Stimulated activated naive CD8-positive, alpha-beta T cell treated with anti-CD3 and anti-CD28 coated beads, Interleukin-15, amount 100 ng/mL, for 72 hours (primary cell): ENCODE data around the gene AHSP.
A peak's percentile ranks its signal among the peaks of the same experiment; 100 is the strongest.
"Not testable (repeated sequence)": the region's sequence is repeated elsewhere in the genome, so short reads cannot be mapped to it uniquely, and the experiment has no call there.

Experiments used
- ATAC-seq: fragments of 150-1000 bp; cut with Tn5 transposase; 2 replicates; pipeline ENCODE4 v1.10.0; 2021; ENCODE audit warnings: mild to moderate bottlenecking, moderate library complexity
- DNase-seq, 2 donors: peaks; one replicate each; pipeline ENCODE4 v3.0.0; 2021 to 2022
- H3K27ac Mint-ChIP-seq, 2 donors: one replicate each; pipeline ENCODE4 v1.8.0; 2022; ENCODE audit warnings: mild to moderate bottlenecking in 2 of 2, mixed read lengths in 2 of 2, moderate library complexity in 2 of 2
- H3K27me3 Mint-ChIP-seq: one replicate; pipeline ENCODE4 v1.8.0; 2022; ENCODE audit warnings: mixed read lengths
- H3K4me1 Mint-ChIP-seq: one replicate; pipeline ENCODE4 v1.8.0; 2022; ENCODE audit warnings: mild to moderate bottlenecking, mixed read lengths
- H3K4me3 Mint-ChIP-seq, 2 donors: one replicate each; pipeline ENCODE4 v1.8.0; 2022; ENCODE audit warnings: mild to moderate bottlenecking in 2 of 2, mixed read lengths in 2 of 2, moderate library complexity in 1 of 2
- H3K9me3 Mint-ChIP-seq, 2 donors: one replicate each; pipeline ENCODE4 v1.8.0; 2022; ENCODE audit warnings: mixed read lengths in 2 of 2

Gene AHSP

DNA sequence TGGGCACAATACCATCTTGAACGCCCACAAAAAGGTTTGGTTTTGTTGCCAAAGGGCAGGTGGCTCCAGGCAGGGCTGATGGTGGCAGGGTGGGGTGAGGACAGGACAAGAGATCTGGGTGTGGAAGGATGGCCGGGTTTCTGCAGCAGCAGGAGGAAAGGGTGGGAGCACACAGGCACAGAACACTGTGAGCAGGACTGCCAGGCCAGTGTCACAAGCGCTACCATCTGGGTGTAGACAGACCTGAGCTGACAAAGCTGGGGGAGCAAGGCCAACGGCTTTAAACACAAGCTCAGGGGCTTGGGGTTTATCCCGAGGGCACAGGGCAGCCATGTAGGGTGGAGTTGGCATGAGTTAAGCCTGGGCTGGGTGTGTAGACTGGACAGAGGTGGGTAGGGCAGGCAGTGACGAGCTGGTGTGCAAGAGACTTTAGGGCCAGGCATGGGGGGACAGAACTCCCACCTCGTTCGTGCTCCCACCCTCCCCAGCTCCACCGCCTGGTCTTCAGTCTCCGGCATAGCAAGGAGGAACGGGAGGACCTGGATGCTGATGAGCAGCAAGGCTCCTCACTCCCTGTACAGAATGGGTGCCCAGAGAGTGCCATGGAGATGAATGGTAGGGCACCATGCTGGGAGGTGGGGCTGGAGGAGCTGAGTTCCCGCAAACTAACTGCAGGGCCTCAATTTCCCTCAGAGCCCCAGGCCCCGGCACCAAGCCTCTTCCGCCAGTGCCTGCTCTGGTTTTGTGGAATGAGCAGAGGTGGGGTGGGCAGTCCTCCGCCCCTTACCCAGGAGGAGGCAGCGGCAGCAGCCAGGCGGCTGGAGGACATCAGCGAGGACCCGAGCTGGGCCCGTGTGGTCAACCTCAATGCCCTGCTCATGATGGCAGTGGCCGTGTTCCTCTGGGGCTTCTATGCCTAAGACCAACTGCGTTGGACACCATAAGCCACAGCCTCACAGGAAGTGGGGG, 37.8 kb upstream of the AHSP start:
- ATAC-seq (no peak), DNase-seq (no peak)
- peaks cover 20% of the 10 kb centered on the region for H3K4me1 Mint-ChIP-seq
- no peak overlapping the region for H3K4me3 Mint-ChIP-seq
- peaks cover 10% of the 10 kb centered on the region for H3K27me3 Mint-ChIP-seq
- H3K9me3 Mint-ChIP-seq = no peaks in the 10 kb centered on the region
- H3K27ac Mint-ChIP-seq = no peak overlapping the region

DNA sequence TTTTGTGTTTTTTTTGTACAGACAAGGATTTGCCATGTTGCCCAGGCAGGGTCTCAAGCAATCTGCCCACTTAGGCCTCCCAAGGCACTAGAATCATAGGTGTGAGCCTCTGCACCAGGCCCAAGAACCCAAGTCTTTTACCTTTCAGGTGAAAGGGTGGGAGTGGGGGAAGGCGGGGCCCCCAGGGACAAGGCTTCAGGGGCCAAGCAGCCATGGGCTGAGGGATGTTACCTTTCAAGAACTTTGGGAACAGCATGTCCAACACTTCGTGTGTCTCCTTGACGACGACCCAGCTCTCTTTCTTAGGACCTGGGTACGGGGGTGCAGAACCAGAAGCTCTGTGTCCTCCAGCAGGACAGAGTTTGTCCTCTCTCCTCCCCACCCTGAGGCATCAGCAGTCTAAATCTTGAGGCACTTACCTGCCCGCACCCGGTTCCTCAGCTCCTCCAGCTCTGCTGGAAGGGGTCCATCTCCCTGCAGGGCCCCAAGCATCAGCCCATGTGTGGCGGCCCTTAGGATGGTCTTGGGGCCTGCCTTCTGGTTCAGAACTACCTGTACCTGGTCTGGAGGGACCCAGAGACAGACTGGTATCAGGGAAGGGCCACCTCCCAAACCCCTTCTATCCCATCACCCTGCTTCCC, 35.8 kb upstream of the AHSP start:
- Mint-ChIP-seq H3K4me1 (peaks cover 10% of the 10 kb centered on the region), H3K27ac (peak overlapping the region in 1 of 2 donors; percentile 44), H3K4me3 (no peak overlapping the region), H3K9me3 (no peaks in the 10 kb centered on the region), H3K27me3 (no peaks in the 10 kb centered on the region)
- ATAC-seq (no peak), DNase-seq (no peak)

DNA sequence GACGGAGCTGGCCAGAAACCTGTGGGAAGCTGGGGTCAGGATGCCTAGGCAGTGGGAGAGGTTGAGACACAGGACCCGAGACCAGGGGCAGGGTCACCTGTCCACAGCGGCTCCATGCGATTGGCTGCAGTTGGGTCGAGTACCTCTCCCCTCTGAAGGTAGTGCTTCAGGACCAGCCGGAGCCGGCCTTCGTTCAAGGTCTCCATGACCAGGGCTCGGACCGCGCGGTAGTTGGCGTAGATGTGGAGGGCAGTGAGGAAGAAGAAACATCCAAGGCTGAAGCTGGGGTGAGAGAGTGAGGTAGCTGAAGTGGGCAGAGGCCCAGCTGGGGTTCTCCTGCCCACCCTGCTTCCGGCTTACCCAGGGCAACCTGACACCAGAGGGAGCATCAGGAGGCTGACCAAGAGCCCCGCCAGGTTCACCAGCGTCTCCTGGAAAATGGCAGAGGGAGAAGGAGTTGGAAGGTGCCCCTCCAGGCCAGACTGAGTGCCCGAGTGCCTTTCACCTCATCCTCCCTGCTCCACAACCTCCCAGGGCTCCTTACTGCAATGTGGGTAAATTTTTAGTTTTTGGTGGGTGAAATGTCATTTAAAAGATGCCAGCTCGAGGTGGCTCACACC, 34.1 kb upstream of the AHSP start:
- DNase-seq (no peak), ATAC-seq (no peak)
- Mint-ChIP-seq H3K27me3 (no peaks in the 10 kb centered on the region), H3K27ac (no peak overlapping the region), H3K4me3 (no peak overlapping the region), H3K4me1 (no peaks in the 10 kb centered on the region), H3K9me3 (no peaks in the 10 kb centered on the region)

DNA sequence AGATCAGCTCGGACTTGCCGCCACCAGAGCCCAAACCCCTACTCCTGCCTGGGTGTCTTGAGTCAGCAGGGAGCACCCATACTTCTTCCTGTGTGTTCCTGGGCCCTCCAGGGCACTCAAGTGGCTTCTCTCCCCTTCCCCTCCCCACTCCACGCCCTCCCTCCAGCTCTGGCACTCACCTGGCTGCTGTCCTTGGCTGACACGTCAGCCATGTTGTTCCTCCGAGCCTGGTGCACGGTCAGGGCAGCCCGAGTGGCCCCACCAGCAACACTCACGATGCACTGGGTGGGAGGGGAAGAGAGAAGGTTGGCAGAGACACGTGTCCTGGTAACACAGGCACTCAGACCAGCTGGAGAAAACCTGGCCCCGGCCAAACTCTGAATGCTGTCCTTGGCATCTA, 31.0 kb upstream of the AHSP start:
- DNase-seq (no peak), ATAC-seq (no peak)
- H3K9me3 Mint-ChIP-seq = no peaks in the 10 kb centered on the region
- no peaks in the 10 kb centered on the region for H3K4me1 Mint-ChIP-seq
- H3K27ac Mint-ChIP-seq = no peak overlapping the region
- no peak overlapping the region for H3K4me3 Mint-ChIP-seq
- H3K27me3 Mint-ChIP-seq = no peaks in the 10 kb centered on the region

DNA sequence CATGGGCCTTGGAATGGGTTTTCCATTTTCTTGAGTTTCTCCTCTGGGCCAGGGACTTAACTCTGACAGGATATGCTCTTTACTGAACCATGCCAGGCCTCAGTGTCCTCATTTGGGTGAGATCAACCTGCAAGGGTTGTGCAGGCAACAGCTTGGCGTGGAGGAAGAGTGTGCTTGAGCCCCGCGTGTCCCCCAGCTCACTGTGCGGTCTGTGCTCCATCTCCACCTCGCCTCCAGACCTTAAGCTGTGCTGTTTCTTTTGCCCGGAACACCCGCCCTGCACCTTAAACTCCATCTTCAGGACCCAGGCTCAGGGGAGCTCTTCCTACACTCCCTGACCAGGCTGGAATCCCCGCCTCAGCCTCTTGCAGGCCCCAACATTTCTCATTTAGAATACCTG, 29.2 kb upstream of the AHSP start:
- no peaks in the 10 kb centered on the region for H3K9me3 Mint-ChIP-seq
- no peak for ATAC-seq

DNA sequence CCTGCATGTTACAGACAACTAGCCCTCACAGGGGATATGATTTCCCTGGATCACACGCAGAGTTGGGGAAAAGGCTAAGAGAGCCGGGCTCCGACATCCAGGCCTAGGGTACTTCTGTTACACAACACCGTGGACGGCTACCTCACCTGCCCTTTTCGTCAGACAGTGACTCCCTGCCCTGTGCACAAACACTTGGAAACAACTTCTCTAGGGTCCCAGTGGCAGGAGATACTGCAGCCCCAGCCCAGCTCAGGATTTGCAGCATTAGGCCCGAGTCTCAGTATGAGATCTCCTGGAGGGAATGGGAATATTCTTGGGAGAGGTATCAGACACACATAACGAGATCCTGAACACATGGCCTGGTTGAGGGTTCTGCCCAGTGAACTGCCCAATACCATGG, 27.8 kb upstream of the AHSP start:
- Mint-ChIP-seq H3K27ac (no peak overlapping the region), H3K4me3 (no peak overlapping the region), H3K27me3 (no peaks in the 10 kb centered on the region), H3K9me3 (no peaks in the 10 kb centered on the region), H3K4me1 (peaks cover 8% of the 10 kb centered on the region)
- DNase-seq (no peak), ATAC-seq (no peak)

More for the DNA sequence above, 29.2 kb upstream of the AHSP start:
- no peak overlapping the region for H3K4me3 Mint-ChIP-seq
- H3K27me3 Mint-ChIP-seq = no peaks in the 10 kb centered on the region
- no peak for DNase-seq
- no peak overlapping the region for H3K27ac Mint-ChIP-seq
- no peaks in the 10 kb centered on the region for H3K4me1 Mint-ChIP-seq

DNA sequence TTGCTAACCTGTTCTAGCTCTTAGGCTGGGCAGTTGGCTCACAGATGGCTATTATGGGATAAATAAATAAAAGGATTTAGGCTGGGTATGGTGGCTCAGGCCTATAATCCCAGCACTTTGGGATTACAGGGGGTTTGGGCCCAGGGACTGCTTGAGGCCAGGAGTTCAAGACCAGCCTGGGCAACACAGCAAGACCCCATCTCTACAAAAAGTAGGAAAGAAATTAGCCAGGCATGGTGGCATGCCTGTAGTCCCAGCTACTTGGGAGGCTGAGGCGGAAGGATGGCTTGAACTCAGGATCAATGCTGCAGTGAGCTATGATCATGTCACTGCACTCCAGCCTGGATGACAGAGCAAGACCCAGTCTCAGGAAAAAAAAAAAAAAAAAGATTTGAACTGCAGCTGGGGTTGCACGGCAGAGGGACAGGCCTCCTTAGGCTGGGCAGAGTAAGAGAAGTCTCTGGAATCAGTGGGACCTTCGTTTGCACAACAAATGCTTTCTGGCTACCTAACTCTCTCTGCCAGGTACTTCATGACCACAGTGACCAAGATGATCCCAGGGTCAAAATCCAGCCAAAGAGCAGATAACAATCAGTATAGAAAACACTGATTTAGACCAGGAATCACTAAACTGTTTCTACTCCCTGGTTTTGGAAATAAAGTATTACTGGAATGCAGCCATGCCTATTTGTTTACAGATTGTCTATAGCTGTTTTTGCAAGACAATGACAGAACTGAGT, 26.3 kb upstream of the AHSP start:
- no peaks in the 10 kb centered on the region for H3K27me3 Mint-ChIP-seq
- H3K27ac Mint-ChIP-seq = no peak overlapping the region

DNA sequence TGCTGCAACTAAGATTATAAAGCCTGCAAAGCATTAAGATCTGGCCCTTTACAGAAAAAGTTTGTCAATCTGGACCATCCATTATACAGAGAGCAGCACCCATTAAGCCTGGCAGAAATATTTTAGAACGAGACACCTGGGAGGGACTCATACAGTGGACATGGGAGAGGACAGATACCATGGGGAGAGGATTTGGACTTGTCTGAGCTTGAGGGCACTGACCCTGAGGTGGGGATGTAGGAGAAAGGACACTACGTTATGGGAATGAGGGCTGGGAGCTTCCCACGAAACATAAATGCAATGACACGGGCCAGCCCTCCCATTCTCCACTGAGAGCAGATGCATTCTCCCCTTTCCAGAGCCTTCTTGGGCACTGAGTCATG, 25.7 kb upstream of the AHSP start:
- H3K27ac Mint-ChIP-seq = peak overlapping the region in 1 of 2 donors; percentile 0
- H3K27me3 Mint-ChIP-seq = no peaks in the 10 kb centered on the region
- no peak for DNase-seq
- peaks cover 25% of the 10 kb centered on the region for H3K4me1 Mint-ChIP-seq
- no peak for ATAC-seq
- no peaks in the 10 kb centered on the region for H3K9me3 Mint-ChIP-seq
- no peak overlapping the region for H3K4me3 Mint-ChIP-seq

More for the DNA sequence above, 26.3 kb upstream of the AHSP start:
- no peak for DNase-seq
- H3K4me3 Mint-ChIP-seq = no peak overlapping the region
- H3K9me3 Mint-ChIP-seq = no peaks in the 10 kb centered on the region
- ATAC-seq = no peak
- peaks cover 21% of the 10 kb centered on the region for H3K4me1 Mint-ChIP-seq

DNA sequence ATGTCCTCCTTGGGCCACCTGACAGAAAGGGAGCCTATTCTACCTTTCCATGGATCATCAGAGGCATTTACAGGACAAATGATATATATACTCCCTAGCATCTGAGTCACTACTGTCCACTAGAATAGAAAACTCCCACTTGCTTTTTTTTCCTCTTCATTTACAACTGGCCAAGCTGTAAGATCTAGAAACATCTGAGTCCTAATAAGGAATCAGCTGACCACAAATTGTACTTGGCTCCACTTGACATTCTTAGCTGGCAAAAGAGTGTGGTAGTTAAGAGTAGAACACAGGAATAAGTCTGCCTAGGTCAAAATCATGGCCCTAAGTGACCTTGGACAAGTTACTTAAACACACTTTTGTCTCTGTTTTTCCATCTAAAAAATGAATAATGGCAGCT, 24.7 kb upstream of the AHSP start:
- DNase-seq (no peak), ATAC-seq (no peak)
- Mint-ChIP-seq H3K27me3 (no peaks in the 10 kb centered on the region), H3K4me3 (no peak overlapping the region), H3K4me1 (peaks cover 31% of the 10 kb centered on the region), H3K27ac (peak overlapping the region in 1 of 2 donors; percentile 19), H3K9me3 (no peaks in the 10 kb centered on the region)

DNA sequence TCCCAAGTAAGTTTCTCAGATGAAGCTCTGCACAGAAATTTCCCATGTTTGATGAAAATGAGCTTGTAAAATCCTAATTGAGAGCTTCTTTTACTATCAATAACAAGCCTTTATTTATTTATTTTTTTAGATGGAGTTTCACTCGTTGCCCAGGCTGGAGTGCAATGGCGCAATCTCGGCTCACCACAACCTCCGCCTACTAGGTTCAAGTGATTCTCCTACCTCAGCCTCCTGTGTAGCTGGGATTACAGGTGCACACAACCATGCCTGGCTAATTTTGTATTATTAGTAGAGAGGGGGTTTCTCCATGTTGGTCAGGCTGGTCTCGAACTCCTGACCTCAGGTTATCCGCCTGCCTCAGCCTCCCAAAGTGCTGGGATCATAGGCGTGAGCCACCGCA, 24.1 kb upstream of the AHSP start:
- H3K4me3 Mint-ChIP-seq, ATAC-seq, DNase-seq, H3K27ac Mint-ChIP-seq, H3K27me3 Mint-ChIP-seq, H3K9me3 Mint-ChIP-seq: not testable (repeated sequence)
- peaks cover 31% of the 10 kb centered on the region for H3K4me1 Mint-ChIP-seq

DNA sequence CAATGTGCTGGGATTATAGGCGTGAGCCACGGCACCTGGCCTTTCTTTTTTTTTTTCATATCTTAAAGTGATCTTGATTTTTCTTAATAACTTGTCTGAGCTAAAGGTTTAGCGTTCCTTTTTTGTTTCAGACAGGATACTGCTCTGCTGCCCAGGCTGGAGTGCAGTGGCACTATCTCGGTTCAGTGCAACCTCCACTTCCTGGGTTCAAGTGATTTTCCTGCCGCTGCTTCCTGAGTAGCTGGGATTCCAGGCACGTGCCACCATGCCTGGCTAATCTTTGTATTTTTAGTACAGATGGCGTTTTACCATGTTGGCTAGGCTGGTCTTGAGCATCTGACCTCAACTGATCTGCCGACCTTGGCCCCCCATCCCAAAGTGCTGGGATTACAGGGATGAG, 23.5 kb upstream of the AHSP start:
- Mint-ChIP-seq H3K27me3 (no peaks in the 10 kb centered on the region), H3K27ac (no peak overlapping the region), H3K9me3 (no peaks in the 10 kb centered on the region), H3K4me1 (peaks cover 34% of the 10 kb centered on the region), H3K4me3 (no peak overlapping the region)
- no peak for DNase-seq
- no peak for ATAC-seq

DNA sequence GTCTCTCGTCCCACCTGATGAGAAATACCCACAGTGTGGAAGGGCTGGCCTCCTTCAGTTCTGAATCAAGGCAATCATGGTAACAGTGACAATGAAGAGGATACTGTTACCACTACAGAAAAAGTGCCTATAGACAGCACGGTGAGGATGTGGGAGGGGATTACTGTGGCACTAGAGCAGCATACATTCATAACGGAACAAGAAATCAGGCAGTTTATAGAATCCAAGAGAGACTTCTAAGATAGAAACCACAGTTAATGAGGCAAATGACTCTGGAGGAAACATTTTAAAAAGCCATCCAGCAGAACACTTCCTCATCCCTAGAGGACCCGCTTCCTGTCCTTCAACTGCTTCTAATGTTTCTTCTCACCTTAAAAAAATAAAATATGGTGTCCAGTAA, 22.2 kb upstream of the AHSP start:
- Mint-ChIP-seq H3K27me3 (no peaks in the 10 kb centered on the region), H3K27ac (peak overlapping the region in 1 of 2 donors; percentile 17), H3K4me1 (peaks cover 47% of the 10 kb centered on the region), H3K9me3 (no peaks in the 10 kb centered on the region), H3K4me3 (peak overlapping the region; percentile 1 to 40)
- ATAC-seq (peak; percentile 83), DNase-seq (peak in 1 of 2 donors; percentile 39)

DNA sequence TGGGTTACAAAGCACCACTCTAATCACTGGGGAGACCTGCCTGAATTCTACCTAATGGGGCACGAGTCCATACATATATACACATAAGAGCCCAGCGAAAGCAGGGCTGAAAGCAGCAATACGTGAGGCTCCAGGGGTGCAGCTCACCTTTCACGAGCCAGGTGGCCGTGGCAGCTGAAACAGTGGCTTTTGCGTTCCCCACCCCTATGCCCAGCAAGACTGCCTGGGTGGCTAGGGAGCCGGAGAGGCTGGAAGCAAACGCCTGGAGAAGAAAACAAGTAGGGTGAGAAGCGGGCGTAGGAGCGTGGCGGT, 20.1 kb upstream of the AHSP start:
- ATAC-seq (peak; percentile 5), DNase-seq (no peak)
- H3K27ac Mint-ChIP-seq = peak overlapping the region; percentile 99 to 100
- H3K27me3 Mint-ChIP-seq = no peaks in the 10 kb centered on the region
- H3K4me3 Mint-ChIP-seq = peak overlapping the region; percentile 90 to 99
- peaks cover 50% of the 10 kb centered on the region for H3K4me1 Mint-ChIP-seq
- no peaks in the 10 kb centered on the region for H3K9me3 Mint-ChIP-seq

DNA sequence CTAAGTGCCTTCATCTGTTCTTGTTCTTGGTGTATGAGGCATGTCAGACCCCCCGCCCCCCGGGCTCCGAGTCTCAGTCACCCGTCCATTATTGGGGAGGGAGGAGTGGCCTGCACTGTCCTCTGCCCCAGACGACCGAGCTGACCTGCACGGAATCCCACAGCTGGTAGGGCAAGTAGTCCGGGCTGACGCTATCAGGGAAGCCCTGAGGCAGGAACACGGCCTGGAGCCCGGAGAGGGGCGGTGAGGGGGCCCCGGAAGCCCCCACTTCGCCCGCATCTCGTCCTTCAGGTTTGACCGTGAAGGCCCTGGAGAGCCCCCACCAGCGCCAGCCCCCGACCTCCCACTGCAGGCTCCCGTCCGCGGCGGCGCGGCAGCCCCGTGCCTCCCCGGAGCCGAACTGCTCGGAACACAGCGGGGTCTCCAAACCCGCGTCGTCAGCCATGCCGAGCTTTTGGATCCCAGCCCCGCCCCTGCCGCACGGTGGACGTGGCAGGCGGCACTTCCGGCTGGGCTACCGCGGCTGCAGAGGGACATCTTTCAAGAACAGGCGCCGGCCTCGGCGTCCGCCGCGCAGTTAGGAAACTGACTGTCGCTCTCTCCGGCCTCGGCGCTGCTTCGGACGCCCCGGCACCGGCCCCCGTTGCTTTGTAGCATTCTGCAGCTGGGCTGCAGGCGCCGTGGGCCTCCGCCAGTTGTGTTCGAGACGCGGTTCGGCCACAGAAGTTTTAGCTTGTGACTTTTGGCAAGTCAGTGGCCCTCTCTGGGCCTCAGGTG, 19.6 kb upstream of the AHSP start, which contains the start of gene RUSF1:
Gene RUSF1, minus strand, starts transcription at position 463 of the 777 bp plus-strand sequence. Its CDS starts 18 bp downstream, at position 445.
- H3K27ac Mint-ChIP-seq = peak within 1 kb of the TSS; percentile 99 to 100
- H3K27me3 Mint-ChIP-seq = no peaks in the 10 kb centered on the region
- DNase-seq (peak; percentile 81 to 87), ATAC-seq (peak; percentile 90)
- peak within 1 kb of the TSS; percentile 90 to 99 for H3K4me3 Mint-ChIP-seq
- H3K4me1 Mint-ChIP-seq = peaks cover 50% of the 10 kb centered on the region
- H3K9me3 Mint-ChIP-seq = no peaks in the 10 kb centered on the region
